B cell (primary cell): Measurements from ENCODE around the gene LRCH1. TPM values are rescaled to one million over a fixed set of nuclear protein-coding genes. Genes with fewer than 3 reads are reported as not detected.

ENCODE experiments used
- ATAC-seq: fragments of 200-7000 bp; cut with Tn5 transposase; one replicate; pipeline ENCODE4 v1.10.0; 2021; ENCODE audit warnings: low read depth, mild to moderate bottlenecking, moderate number of reproducible peaks, moderate library complexity
- CTCF ChIA-PET: fragments of 350-600 bp; sonication (Branson Sonifier 250); formaldehyde crosslinking; loops from one replicate; lab custom pipeline; 2021; ENCODE audit warnings: antibody characterized with exemption, inconsistent platforms; lab: Charles Lee
- POLR2A ChIA-PET: fragments of 350-600 bp; sonication (Branson Sonifier 250); formaldehyde crosslinking; loops from one replicate; lab custom pipeline; 2021; ENCODE audit warnings: antibody characterized with exemption; lab: Charles Lee
- DNase-seq: peaks from one replicate; pipeline ENCODE4 v3.0.0; 2013
- H2AFZ ChIP-seq: 2 replicates; pipeline ENCODE4 v1.6.1; 2012; ENCODE audit warnings: mild to moderate bottlenecking, low read depth, low read length; ENCODE audit not compliant: insufficient read depth, poor library complexity, severe bottlenecking
- H3K27ac ChIP-seq, 2 donors: 1 replicate in 1 of 2; 2 replicates in 1 of 2; pipeline ENCODE4 v1.5.1; 2012 to 2013; ENCODE audit warnings: low read length in 2 of 2, mild to moderate bottlenecking in 2 of 2, moderate library complexity in 1 of 2
- H3K27me3 ChIP-seq, 4 experiments: fragments of 200-600 bp in 1 of 4; sonication (generic) in 1 of 4; replicated peaks in 1 of 4; 1 replicate in 2 of 4; 2 replicates in 2 of 4; pipeline versions ENCODE4 v1.6.1 to v1.7.0; 2013 to 2016; ENCODE audit warnings: low read length in 3 of 4, mild to moderate bottlenecking in 2 of 4, mixed read lengths in 1 of 4, moderate library complexity in 1 of 4; ENCODE audit not compliant: insufficient read depth in 4 of 4, control insufficient read depth in 3 of 4; ENCODE audit errors: control extremely low read depth in 1 of 4
- H3K36me3 ChIP-seq, 2 experiments: replicated peaks in 1 of 2; 1 replicate in 1 of 2; 2 replicates in 1 of 2; pipeline versions ENCODE4 v1.6.1 to v1.7.1; 2013; ENCODE audit warnings: low read length in 1 of 2; ENCODE audit not compliant: insufficient read depth in 2 of 2, control insufficient read depth in 1 of 2; ENCODE audit errors: control extremely low read depth in 1 of 2, extremely low read depth in 1 of 2
- H3K4me1 ChIP-seq, 2 donors: fragments of 200-600 bp in 1 of 2; sonication (generic) in 1 of 2; 1 replicate in 1 of 2; 2 replicates in 1 of 2; pipeline versions ENCODE4 v1.5.1 to v1.6.1; 2013 to 2017; ENCODE audit warnings: low read length in 2 of 2; ENCODE audit not compliant: control insufficient read depth in 2 of 2, insufficient read depth in 2 of 2
- H3K4me2 ChIP-seq: replicated peaks from 2 replicates; pipeline ENCODE3; 2012; ENCODE audit warnings: mild to moderate bottlenecking, low read depth, low read length; ENCODE audit not compliant: poor library complexity, severe bottlenecking
- H3K4me3 ChIP-seq, 5 experiments: fragments of 200-600 bp in 1 of 5; sonication (generic) in 1 of 5; 1 replicate in 3 of 5; 2 replicates in 2 of 5; pipeline versions ENCODE4 v1.5.1 to v1.7.0; 2011 to 2016; ENCODE audit warnings: low read length in 4 of 5, mild to moderate bottlenecking in 4 of 5, low read depth in 2 of 5, control low read depth in 1 of 5, moderate library complexity in 1 of 5; ENCODE audit not compliant: insufficient read depth in 1 of 5; ENCODE audit errors: control extremely low read depth in 1 of 5, extremely low read depth in 1 of 5
- H3K79me2 ChIP-seq: fragments of 200-600 bp; sonication (generic); one replicate; pipeline ENCODE4 v1.6.0; 2016; ENCODE audit warnings: low read length; ENCODE audit not compliant: control insufficient read depth, insufficient read depth
- H3K9ac ChIP-seq: fragments of 200-600 bp; sonication (generic); 2 replicates; pipeline ENCODE4 v1.6.1; 2017; ENCODE audit warnings: mild to moderate bottlenecking, low read length, moderate library complexity
- H3K9me3 ChIP-seq, 3 donors: one replicate each; pipeline versions ENCODE4 v1.6.1 to v1.7.1; 2013; ENCODE audit warnings: low read length in 2 of 3; ENCODE audit not compliant: control insufficient read depth in 2 of 3, insufficient read depth in 1 of 3; ENCODE audit errors: control extremely low read depth in 1 of 3
- H4K20me1 ChIP-seq: 2 replicates; pipeline ENCODE4 v1.6.0; 2012; ENCODE audit warnings: mild to moderate bottlenecking, low read length; ENCODE audit not compliant: insufficient read depth, control insufficient read depth, poor library complexity, severe bottlenecking
- H3K27ac Mint-ChIP-seq: one replicate; pipeline ENCODE4 v1.8.0; 2021; ENCODE audit warnings: mixed read lengths
- H3K27me3 Mint-ChIP-seq: one replicate; pipeline ENCODE4 v1.8.0; 2021; ENCODE audit warnings: mixed read lengths
- H3K4me1 Mint-ChIP-seq: one replicate; pipeline ENCODE4 v1.8.0; 2021; ENCODE audit warnings: mixed read lengths
- H3K4me3 Mint-ChIP-seq: one replicate; pipeline ENCODE4 v1.8.0; 2021; ENCODE audit warnings: mixed read lengths
- H3K9me3 Mint-ChIP-seq: one replicate; pipeline ENCODE4 v1.8.0; 2022; ENCODE audit warnings: mixed read lengths; ENCODE audit not compliant: insufficient read depth
- CTCF ChIP-seq: fragments of 200-600 bp; IDR thresholded peaks from one replicate; pipeline ENCODE4 v1.8.0; 2022; ENCODE audit warnings: antibody characterized with exemption, mild to moderate bottlenecking
- EZH2 ChIP-seq: IDR thresholded peaks from 2 replicates; pipeline ENCODE4 v1.6.1; 2012; ENCODE audit warnings: borderline replicate concordance, low read depth, mild to moderate bottlenecking, moderate library complexity, low read length; ENCODE audit not compliant: insufficient read depth, poor library complexity, severe bottlenecking
- WGBS: methylation state at CpG from one replicate; pipeline ENCODE4 v1.1.5; 2013; ENCODE audit warnings: missing lambda C conversion rate; ENCODE audit not compliant: insufficient coverage; 5-methylcytosine and 5-hydroxymethylcytosine counted together
- intact Hi-C: fragments of 100-400 bp; cut with micrococcal nuclease; formaldehyde crosslinking; loops from one replicate; pipeline ENCODE4 v1.10.0; 2022
- polyA plus RNA-seq: library from polyadenylated mRNA; depleted of rRNA; stranded (reverse); fragments of >200 nt; gene quantifications from 2 replicates; pipeline ENCODE4 v1.2.3, GENCODE V29; 2012
- total RNA-seq, 2 donors: library from RNA; stranded (reverse); fragments of 120-200 nt in 1 of 2; gene quantifications; 1 replicate in 1 of 2; 2 replicates in 1 of 2; pipeline versions ENCODE4 v1.2.3 to v1.2.4, GENCODE V29; 2013 to 2022

LRCH1 gene
- total and polyA plus RNA-seq, 2 donors (not counting 1 experiment from before 2014, with no cell fraction given), result 13.0 to 50.3 TPM

- Mint-ChIP-seq H3K27me3 (no peaks in the 10 kb centered on the region), H3K27ac (peak overlapping the region; percentile 80), H3K4me3 (peak overlapping the region; percentile 76), H3K4me1 (peaks cover 78% of the 10 kb centered on the region), H3K9me3 (no peaks in the 10 kb centered on the region)
- Histone ChIP-seq H3K4me3 (no peak overlapping the region), H3K27me3 (no peaks in the 10 kb centered on the region), H3K9me3 (no peaks in the 10 kb centered on the region), H3K4me1 (peaks cover 54% of the 10 kb centered on the region in 2 donors), H3K79me2 (peaks cover 75% of the 10 kb centered on the region), H3K9ac (peak overlapping the region; percentile 14), H3K36me3 (peaks cover 0 to 17% of the 10 kb centered on the region in 2 experiments), H3K27ac (peak overlapping the region; percentile 72 to 89), H3K4me2 (peak overlapping the region; percentile 88), H2AFZ (no peak overlapping the region), H4K20me1 (no peaks in the 10 kb centered on the region)
- CTCF ChIA-PET, result interaction anchor here (0.7 to 2.8 kb wide), 5 partner anchors 9 to 115 kb away, joined by 3 to 25 read pairs (median 3); no protein-coding TSS in a partner anchor
- TF ChIP-seq EZH2 (no peak), CTCF (no peak)
- intact Hi-C loops, result loop anchor here (2.0 to 10.0 kb wide), 3 partner anchors 18 to 282 kb away; partner anchors contain the start of gene RUBCNL
- WGBS, result 20% methylated on average over 1 of the region's 3 CpGs
- POLR2A ChIA-PET, result no interaction called here
- DNase-seq, result peak; percentile 62
- peak; percentile 42 for ATAC-seq
These were observed 113.9 kb downstream of the LRCH1 start for GRCh38 chr13:46666727-46667456.
